HEK293T (cell line): Measurements from ENCODE around the gene SGK2.

Experiments used
- ELF4 ChIP-seq: fragments of 450-650 bp; IDR thresholded peaks from 2 replicates; pipeline ENCODE4 v1.6.1; 2017; ENCODE audit warnings: antibody characterized with exemption
- FOXK2 ChIP-seq: fragments of 450-650 bp; IDR thresholded peaks from 2 replicates; pipeline ENCODE4 v1.6.1; 2016; ENCODE audit warnings: mild to moderate bottlenecking
- PKNOX1 ChIP-seq: fragments of 450-650 bp; IDR thresholded peaks from 2 replicates; pipeline ENCODE4 v1.6.1; 2016

GRCh38 chr20:43550456-43550855, 8.4 kb upstream of the SGK2 start:
- TF ChIP-seq FOXK2 (no peak), ELF4 (no peak), PKNOX1 (no peak)
